ENCODE data around the gene ARMH2. TPM values are rescaled to one million over a fixed set of nuclear protein-coding genes. Genes with fewer than 3 reads are reported as not detected.

ARMH2 gene
- total RNA-seq, 2 donors from 2014 or later = not detected

DNA sequence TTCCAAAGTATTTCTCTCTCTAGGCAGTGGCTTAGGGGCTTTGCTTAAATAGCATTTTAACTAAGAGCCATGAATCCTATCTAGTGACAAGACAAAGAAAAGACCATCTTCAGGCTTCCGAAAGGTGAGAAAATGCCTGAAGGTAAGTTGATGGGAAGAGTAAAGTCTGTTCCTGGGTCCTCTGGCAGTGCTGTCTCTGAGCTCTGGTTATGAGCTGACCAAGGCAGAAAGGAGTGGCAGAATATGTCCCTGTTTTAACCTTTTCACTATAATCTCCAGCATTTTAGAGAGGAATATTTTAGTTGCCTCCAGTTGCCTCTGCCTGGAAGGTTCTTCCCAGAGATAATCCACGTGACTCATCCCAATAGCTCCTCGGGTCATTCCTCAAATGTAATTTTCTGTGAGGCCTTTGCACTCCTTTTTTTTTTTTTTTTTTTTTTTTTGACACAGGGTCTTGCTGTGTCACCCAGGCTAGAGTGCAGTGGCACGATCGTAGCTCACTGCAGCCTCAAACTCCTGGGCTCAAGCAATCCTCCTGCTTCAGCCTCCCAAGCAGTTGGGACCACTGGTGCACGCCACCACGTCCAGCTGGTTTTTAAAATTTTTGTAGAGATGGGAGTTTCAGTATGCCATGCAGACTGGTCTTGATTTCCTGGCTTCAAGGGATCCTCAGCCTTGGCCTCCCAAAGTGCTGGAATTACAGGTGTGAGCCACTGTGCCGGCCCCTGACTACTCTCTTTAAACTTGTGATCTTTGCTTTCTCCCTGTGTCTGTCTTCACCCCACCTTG is 3.7 kb upstream of the ARMH2 start:
- Mint-ChIP-seq H3K9me3 (no peaks in the 10 kb centered on the region), H3K4me1 (peaks cover 12% of the 10 kb centered on the region), H3K27ac (peak overlapping the region; percentile 39), H3K27me3 (ENCODE audit: insufficient read depth) (no peaks in the 10 kb centered on the region), H3K36me3 (ENCODE audit: low read depth) (no peaks in the 10 kb centered on the region), H3K4me3 (no peak overlapping the region)
- Histone ChIP-seq H3K9me3 (ENCODE audit: control insufficient read depth, low read length) (no peaks in the 10 kb centered on the region), H3K4me3 (ENCODE audit: low read length) (no peak overlapping the region), H3K4me1 (ENCODE audit: control insufficient read depth, insufficient read depth, low read length) (no peaks in the 10 kb centered on the region), H3K27me3 (ENCODE audit: control insufficient read depth, insufficient read depth, low read length, poor library complexity, severe bottlenecking) (no peaks in the 10 kb centered on the region), H3K27ac (ENCODE audit: low read depth, low read length) (no peak overlapping the region), H3K36me3 (ENCODE audit: control insufficient read depth, insufficient read depth, low read length) (no peaks in the 10 kb centered on the region), H3K9ac (ENCODE audit: extremely low read depth, low read length, poor library complexity, severe bottlenecking) (no peak overlapping the region)
- WGBS, 2 experiments (ENCODE audit: insufficient coverage in 1 of 2, insufficient read length in 1 of 2) = 84 to 87% methylated on average over 4 to 8 of the region's 8 CpGs
- TF ChIP-seq, protein P1, sequence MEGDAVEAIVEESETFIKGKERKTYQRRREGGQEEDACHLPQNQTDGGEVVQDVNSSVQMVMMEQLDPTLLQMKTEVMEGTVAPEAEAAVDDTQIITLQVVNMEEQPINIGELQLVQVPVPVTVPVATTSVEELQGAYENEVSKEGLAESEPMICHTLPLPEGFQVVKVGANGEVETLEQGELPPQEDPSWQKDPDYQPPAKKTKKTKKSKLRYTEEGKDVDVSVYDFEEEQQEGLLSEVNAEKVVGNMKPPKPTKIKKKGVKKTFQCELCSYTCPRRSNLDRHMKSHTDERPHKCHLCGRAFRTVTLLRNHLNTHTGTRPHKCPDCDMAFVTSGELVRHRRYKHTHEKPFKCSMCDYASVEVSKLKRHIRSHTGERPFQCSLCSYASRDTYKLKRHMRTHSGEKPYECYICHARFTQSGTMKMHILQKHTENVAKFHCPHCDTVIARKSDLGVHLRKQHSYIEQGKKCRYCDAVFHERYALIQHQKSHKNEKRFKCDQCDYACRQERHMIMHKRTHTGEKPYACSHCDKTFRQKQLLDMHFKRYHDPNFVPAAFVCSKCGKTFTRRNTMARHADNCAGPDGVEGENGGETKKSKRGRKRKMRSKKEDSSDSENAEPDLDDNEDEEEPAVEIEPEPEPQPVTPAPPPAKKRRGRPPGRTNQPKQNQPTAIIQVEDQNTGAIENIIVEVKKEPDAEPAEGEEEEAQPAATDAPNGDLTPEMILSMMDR (conservative IDR thresholded peaks at IDR 0.05) = no peak
- DNase-seq = peak; percentile 44

DNA sequence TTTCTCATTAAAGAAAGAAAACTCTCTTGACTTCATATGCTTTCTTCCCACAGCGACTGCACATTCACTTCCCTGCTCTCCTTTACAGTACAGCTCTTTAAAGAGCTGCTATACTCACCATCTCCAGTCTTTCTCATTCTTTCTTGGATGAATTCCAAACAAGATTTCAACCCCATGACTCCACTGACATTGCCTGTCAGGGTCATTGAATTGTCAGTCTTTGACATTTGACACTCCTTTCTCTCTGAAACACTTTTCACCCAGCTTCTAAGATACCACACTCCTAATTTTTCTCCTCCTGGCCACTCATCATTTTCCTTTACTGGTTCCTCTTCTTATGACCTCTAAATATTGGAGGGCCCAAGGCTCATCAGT is 811 bp upstream of the ARMH2 start:
- H3K27me3 Mint-ChIP-seq (ENCODE audit: insufficient read depth) = no peaks in the 10 kb centered on the region
- no peak overlapping the region for H3K27ac Mint-ChIP-seq
- no peak for DNase-seq
- peaks cover 14% of the 10 kb centered on the region for H3K4me1 Mint-ChIP-seq
- H3K36me3 ChIP-seq (ENCODE audit: control insufficient read depth, insufficient read depth, low read length) = no peaks in the 10 kb centered on the region
- no peaks in the 10 kb centered on the region for H3K36me3 Mint-ChIP-seq (ENCODE audit: low read depth)
- TF ChIP-seq, protein P1 (conservative IDR thresholded peaks at IDR 0.05) = no peak
- H3K9ac ChIP-seq (ENCODE audit: extremely low read depth, low read length, poor library complexity, severe bottlenecking) = no peak overlapping the region
- no peak overlapping the region for H3K4me3 Mint-ChIP-seq
- 83% methylated on average over 1 of the region's 1 CpG; no CpG with 5 or more reads in 1 of the 2 experiments for WGBS, 2 experiments (ENCODE audit: insufficient coverage in 1 of 2, insufficient read length in 1 of 2)
- H3K27ac ChIP-seq (ENCODE audit: low read depth, low read length) = no peak overlapping the region
- no peaks in the 10 kb centered on the region for H3K4me1 ChIP-seq (ENCODE audit: control insufficient read depth, insufficient read depth, low read length)
- no peaks in the 10 kb centered on the region for H3K9me3 ChIP-seq (ENCODE audit: control insufficient read depth, low read length)
- H3K27me3 ChIP-seq (ENCODE audit: control insufficient read depth, insufficient read depth, low read length, poor library complexity, severe bottlenecking) = no peaks in the 10 kb centered on the region
- no peak overlapping the region for H3K4me3 ChIP-seq (ENCODE audit: low read length)
- no peaks in the 10 kb centered on the region for H3K9me3 Mint-ChIP-seq

DNA sequence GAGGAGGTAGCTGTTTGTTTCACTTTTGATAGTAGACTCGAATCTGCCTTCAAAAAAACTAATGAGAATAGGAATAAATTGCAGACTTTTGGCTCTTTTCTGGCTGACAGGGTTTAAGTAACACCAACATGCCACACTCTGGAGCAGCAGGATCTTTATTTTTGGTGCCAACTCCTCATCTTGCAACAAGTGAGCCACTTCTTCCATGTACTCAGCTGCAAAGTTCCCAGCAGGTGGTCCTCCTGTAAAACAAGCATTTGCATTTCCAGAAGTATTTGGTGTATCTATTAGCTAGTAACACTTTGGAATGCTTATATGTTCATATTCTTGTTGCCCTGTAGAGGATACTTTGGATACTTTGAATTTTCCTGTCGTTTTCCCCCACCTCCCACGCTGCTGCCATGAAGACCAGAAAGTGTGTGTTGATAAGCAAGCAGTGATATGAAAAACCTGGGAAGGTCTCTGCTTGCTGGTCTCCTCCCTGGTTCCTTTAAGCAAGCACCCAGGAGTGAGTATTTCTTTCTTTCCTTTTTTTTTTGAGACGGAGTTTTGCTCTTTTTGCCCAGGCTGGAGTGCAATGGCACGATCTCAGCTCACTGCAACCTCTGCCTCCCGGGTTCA is 1.0 kb downstream of the ARMH2 start:
- H3K4me3 Mint-ChIP-seq = no peak overlapping the region
- Histone ChIP-seq H3K27me3 (ENCODE audit: control insufficient read depth, insufficient read depth, low read length, poor library complexity, severe bottlenecking) (no peaks in the 10 kb centered on the region), H3K4me1 (ENCODE audit: control insufficient read depth, insufficient read depth, low read length) (no peaks in the 10 kb centered on the region), H3K36me3 (ENCODE audit: control insufficient read depth, insufficient read depth, low read length) (no peaks in the 10 kb centered on the region), H3K27ac (ENCODE audit: low read depth, low read length) (no peak overlapping the region), H3K9me3 (ENCODE audit: control insufficient read depth, low read length) (no peaks in the 10 kb centered on the region), H3K9ac (ENCODE audit: extremely low read depth, low read length, poor library complexity, severe bottlenecking) (no peak overlapping the region), H3K4me3 (ENCODE audit: low read length) (no peak overlapping the region)
- no peaks in the 10 kb centered on the region for H3K27me3 Mint-ChIP-seq (ENCODE audit: insufficient read depth)
- no peaks in the 10 kb centered on the region for H3K9me3 Mint-ChIP-seq
- TF ChIP-seq, protein P1 (conservative IDR thresholded peaks at IDR 0.05) = no peak
- WGBS, 2 experiments (ENCODE audit: insufficient coverage in 1 of 2, insufficient read length in 1 of 2) = 77 to 93% methylated on average over 1 to 6 of the region's 6 CpGs
- no peaks in the 10 kb centered on the region for H3K36me3 Mint-ChIP-seq (ENCODE audit: low read depth)
- DNase-seq = no peak
- no peak overlapping the region for H3K27ac Mint-ChIP-seq
- H3K4me1 Mint-ChIP-seq = peaks cover 13% of the 10 kb centered on the region

All from endodermal cell (in vitro differentiated cells).